GM21786 (cell line): Measurements from ENCODE around the gene SNW1.

Source experiments
- ATAC-seq: cut with Tn5 transposase; IDR thresholded peaks from one replicate; pipeline ENCODE4 v1.9.1; 2021; ENCODE audit not compliant: unreplicated experiment

Gene SNW1

DNA sequence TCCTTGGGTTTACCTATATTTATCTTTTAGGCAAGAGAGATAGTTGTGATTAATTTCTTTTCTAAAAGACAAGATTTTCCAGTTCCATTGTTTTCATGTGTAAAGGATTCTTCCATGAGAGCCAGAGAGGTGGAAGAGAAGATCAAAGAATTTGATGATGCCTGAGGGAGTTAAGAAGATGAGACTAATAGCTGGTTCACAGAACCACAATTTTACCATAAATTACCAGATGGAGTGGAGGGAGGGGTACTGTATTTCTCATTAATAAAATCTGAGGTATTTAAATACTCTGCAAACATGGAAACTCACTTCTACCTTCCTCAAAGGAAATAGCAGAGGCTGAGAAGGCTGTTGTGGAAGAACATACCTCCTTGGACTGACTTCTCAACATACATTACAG lies 87.8 kb downstream of the SNW1 start:
- no peak for ATAC-seq
